ENCODE measurements around the gene DNAI1. TPM values are rescaled to one million over a fixed set of nuclear protein-coding genes. Genes with fewer than 3 reads are reported as not detected.

The DNAI1 gene
- total and polyA plus RNA-seq, 2 of the 4 experiments (the other 2 are of a cell fraction), result not detected

GRCh38 chr9:34514816-34515215 lies 56.2 kb downstream of the DNAI1 start:
- no peak overlapping the region for H2BK20ac ChIP-seq (ENCODE audit: low read depth, low read length)
- H2BK120ac ChIP-seq (ENCODE audit: low read depth, low read length), result no peak overlapping the region
- H3K9ac ChIP-seq (ENCODE audit: low read depth, low read length), result no peak overlapping the region
- no peaks in the 10 kb centered on the region for H3K79me1 ChIP-seq (ENCODE audit: low read depth in 1 of 2, low read length in 2 of 2)
- H2AFZ ChIP-seq (replicated peaks; ENCODE audit: low read length, poor library complexity), result no peak overlapping the region
- no peak overlapping the region for H4K91ac ChIP-seq (ENCODE audit: insufficient read depth, low read depth, low read length)
- H3K36me3 ChIP-seq (ENCODE audit: control insufficient read depth, insufficient read depth, low read length), result no peaks in the 10 kb centered on the region
- no peaks in the 10 kb centered on the region for H3K9me1 ChIP-seq (ENCODE audit: insufficient read depth, low read length)
- H3K56ac ChIP-seq (ENCODE audit: extremely low read depth, insufficient read depth, low read length), result no peak overlapping the region
- peaks cover 63% of the 10 kb centered on the region for H3K27me3 ChIP-seq (ENCODE audit: control insufficient read depth, insufficient read depth, low read length)
- BruUV-seq (replicated peaks), result no TSS peak
- intact Hi-C loops (cut with micrococcal nuclease), result no loop called here
- no peak overlapping the region for H3K23ac ChIP-seq (ENCODE audit: low read depth, low read length)
- dilution Hi-C loops (cut with HindIII; ENCODE audit: low sequenced_read_pairs, unreplicated experiment), result no loop called here
- no peak for ATAC-seq (ENCODE audit: low read depth)
- H3K9me3 ChIP-seq (ENCODE audit: control insufficient read depth, insufficient read depth, low read length), result no peaks in the 10 kb centered on the region
- in situ Hi-C loops (cut with MboI; ENCODE audit: low sequenced_read_pairs), result no loop called here
- H2AK9ac ChIP-seq (replicated peaks; ENCODE audit: low read depth, low read length, poor library complexity), result no peak overlapping the region
- H3K4me2 ChIP-seq (ENCODE audit: low read depth, low read length), result no peak overlapping the region
- no peak overlapping the region for H3K4ac ChIP-seq (ENCODE audit: low read depth, low read length)
- no peak overlapping the region for H3K18ac ChIP-seq (ENCODE audit: low read depth, low read length)
- no peaks in the 10 kb centered on the region for H4K20me1 ChIP-seq (ENCODE audit: insufficient read depth, low read length)
- H3K4me1 ChIP-seq (ENCODE audit: control insufficient read depth, insufficient read depth, low read length), result no peaks in the 10 kb centered on the region
- no peak overlapping the region for H3K27ac ChIP-seq (ENCODE audit: insufficient read depth, low read length)
- no peak overlapping the region for H4K5ac ChIP-seq (ENCODE audit: low read depth, low read length)
- no peak overlapping the region for H3K4me3 ChIP-seq (ENCODE audit: insufficient read depth, low read depth, low read length)
- H2AK5ac ChIP-seq (ENCODE audit: low read depth, low read length), result no peak overlapping the region
- no peak overlapping the region for H4K8ac ChIP-seq (ENCODE audit: low read depth in 2 of 2, low read length in 2 of 2)
- ChIA-PET POLR2A (ENCODE audit: unreplicated experiment) (no interaction called here), CTCF (no interaction called here)
- no peak overlapping the region for H3K14ac ChIP-seq (replicated peaks; ENCODE audit: low read depth, low read length)
- H2BK15ac ChIP-seq (ENCODE audit: low read depth, low read length), result no peak overlapping the region
- DNase-seq, result no peak
- no peak for TF ChIP-seq RAD21 (IDR thresholded peaks at IDR 0.05; ENCODE audit: low read length)
- no peak for TF ChIP-seq POLR2A (IDR thresholded peaks at IDR 0.05; ENCODE audit: low read depth, low read length)
- no peak for TF ChIP-seq MAFK (IDR thresholded peaks at IDR 0.05; ENCODE audit: low read depth, low read length)
- no peak for TF ChIP-seq SMC3 (IDR thresholded peaks at IDR 0.05; ENCODE audit: low read depth, low read length)
- no peak overlapping the region for H2BK5ac ChIP-seq (ENCODE audit: low read depth, low read length, poor library complexity, severe bottlenecking)
- WGBS, 2 experiments (ENCODE audit: extremely low coverage in 2 of 2, insufficient read length in 1 of 2), result no CpG with 5 or more reads among the region's 3 CpGs

Measured in IMR-90 (cell line).